A549 (cell line): ENCODE results near the gene RGSL1. TPM values are rescaled to one million over a fixed set of nuclear protein-coding genes. Genes with fewer than 3 reads are reported as not detected.

Source experiments
- ATAC-seq, 2 experiments: fragments of 200-7000 bp in 1 of 2; fragments of >200 bp in 1 of 2; cut with Nextera tagmentation in 1 of 2; cut with Tn5 transposase in 1 of 2; 3 replicates each; pipeline versions ENCODE4 v1.8.0 to v1.9.1; 2018 to 2020; ENCODE audit warnings: mild to moderate bottlenecking in 1 of 2, moderate library complexity in 1 of 2
- CTCF ChIA-PET: fragments of 300-600 bp; sonication (Branson Sonifier 250); formaldehyde crosslinking; extraction: SDS; loops from one replicate; lab custom pipeline; 2021; ENCODE audit warnings: antibody characterized with exemption, inconsistent platforms; lab: Yijun Ruan, JAX
- POLR2A ChIA-PET: fragments of 350-600 bp; formaldehyde crosslinking; extraction: SDS; loops from one replicate; lab custom pipeline; 2021; ENCODE audit warnings: antibody characterized with exemption, inconsistent platforms; lab: Yijun Ruan, JAX
- DNase-seq, 2 experiments: peaks; one replicate each; pipeline versions ENCODE4 v3.0.0 to v3.0.0-alpha.2; 2011 to 2016; ENCODE audit warnings: low read depth in 1 of 2, low spot score in 1 of 2
- FAIRE-seq: peaks from 2 replicates; lab custom pipeline; 2011; peaks lifted over from hg19 to GRCh38; lab: Jason Lieb, UNC
- H3K27ac ChIP-seq, 2 experiments: fragments of >200 bp; sonication (Bioruptor Twin); formaldehyde crosslinking; 3 replicates each; pipeline ENCODE4 v1.5.1; 2016 to 2017
- H3K4me1 ChIP-seq: fragments of >200 bp; sonication (Bioruptor Twin); formaldehyde crosslinking; 3 replicates; pipeline ENCODE4 v1.6.1; 2016
- H3K4me2 ChIP-seq: fragments of >200 bp; sonication (Bioruptor Twin); formaldehyde crosslinking; 3 replicates; pipeline ENCODE4 v1.6.1; 2016
- H3K4me3 ChIP-seq: fragments of >200 bp; sonication (Bioruptor Twin); formaldehyde crosslinking; 3 replicates; pipeline ENCODE4 v1.5.1; 2016
- H3K9me3 ChIP-seq: fragments of >200 bp; sonication (Bioruptor Twin); formaldehyde crosslinking; 3 replicates; pipeline ENCODE4 v1.6.1; 2016
- CBX8 ChIP-seq: fragments of 200-600 bp; sonication (generic); IDR thresholded peaks from 2 replicates; pipeline ENCODE4 v1.6.1; 2016
- CTCF ChIP-seq: fragments of >200 bp; sonication (Bioruptor Twin); formaldehyde crosslinking; IDR thresholded peaks from 3 replicates; pipeline ENCODE4 v1.5.1; 2016
- ELK1 ChIP-seq: fragments of 150-350 bp; IDR thresholded peaks from 2 replicates; pipeline ENCODE4 v1.6.1; 2014; ENCODE audit warnings: low read depth, mild to moderate bottlenecking, low read length
- EP300 ChIP-seq, 2 experiments: fragments of >200 bp; sonication (Bioruptor Twin); formaldehyde crosslinking; IDR thresholded peaks; 2 replicates in 1 of 2; 3 replicates in 1 of 2; pipeline ENCODE4 v1.6.1; 2016 to 2017
- ESRRA ChIP-seq: fragments of 150-350 bp; IDR thresholded peaks from 2 replicates; pipeline ENCODE4 v1.6.1; 2014; ENCODE audit warnings: mild to moderate bottlenecking, low read length, borderline replicate concordance
- FOSB ChIP-seq: fragments of 250-450 bp; sonication (Bioruptor Pico); IDR thresholded peaks from 2 replicates; pipeline ENCODE4 v1.5.0; 2020; ENCODE audit warnings: mild to moderate bottlenecking, moderate library complexity
- HDAC2 ChIP-seq: fragments of 200-600 bp; sonication (generic); IDR thresholded peaks from 2 replicates; pipeline ENCODE4 v1.6.1; 2016
- HES2 ChIP-seq: fragments of >200 bp; sonication (Bioruptor Twin); formaldehyde crosslinking; IDR thresholded peaks from 2 replicates; pipeline ENCODE4 v1.6.1; 2016
- HMGXB4 ChIP-seq: fragments of 250-450 bp; sonication (Bioruptor Pico); IDR thresholded peaks from 2 replicates; pipeline ENCODE4 v1.5.0; 2021; ENCODE audit warnings: mild to moderate bottlenecking, moderate library complexity, borderline replicate concordance
- MAFK ChIP-seq: fragments of 450-650 bp; IDR thresholded peaks from 2 replicates; pipeline ENCODE4 v1.6.1; 2014; ENCODE audit not compliant: partially characterized antibody
- NR3C1 ChIP-seq: fragments of >200 bp; sonication (Bioruptor Twin); formaldehyde crosslinking; IDR thresholded peaks from 3 replicates; pipeline ENCODE4 v1.6.1; 2017
- RAD21 ChIP-seq, 2 experiments: fragments of >200 bp in 1 of 2; sonication (Bioruptor Twin) in 1 of 2; formaldehyde crosslinking in 1 of 2; IDR thresholded peaks in 1 of 2; conservative IDR thresholded peaks in 1 of 2; 2 replicates in 1 of 2; 3 replicates in 1 of 2; pipeline ENCODE4 v1.6.1; 2012 to 2018; ENCODE audit warnings: inconsistent platforms in 1 of 2
- SMC3 ChIP-seq: fragments of >200 bp; sonication (Bioruptor Twin); formaldehyde crosslinking; IDR thresholded peaks from 3 replicates; pipeline ENCODE4 v1.6.1; 2018; ENCODE audit warnings: inconsistent platforms
- TFCP2L1 ChIP-seq: fragments of 250-450 bp; sonication (Bioruptor Pico); IDR thresholded peaks from 2 replicates; pipeline ENCODE4 v1.5.0; 2021; ENCODE audit warnings: mild to moderate bottlenecking
- ZC3H11A ChIP-seq: fragments of 450-650 bp; IDR thresholded peaks from 2 replicates; pipeline ENCODE4 v1.6.1; 2014; ENCODE audit warnings: antibody characterized with exemption, mild to moderate bottlenecking
- ZFP36 ChIP-seq: fragments of 450-650 bp; IDR thresholded peaks from 2 replicates; pipeline ENCODE4 v1.6.1; 2014; ENCODE audit warnings: borderline replicate concordance; ENCODE audit not compliant: partially characterized antibody
- ZNF302 ChIP-seq: fragments of 250-450 bp; sonication (Bioruptor Pico); IDR thresholded peaks from 2 replicates; pipeline ENCODE4 v1.9.0; 2021; ENCODE audit warnings: inconsistent platforms, mild to moderate bottlenecking, moderate library complexity
- ZSCAN20 ChIP-seq: fragments of 250-450 bp; sonication (Bioruptor Pico); IDR thresholded peaks from 2 replicates; pipeline ENCODE4 v1.8.0; 2022; ENCODE audit warnings: mild to moderate bottlenecking, moderate library complexity
- whole genome bisulfite sequencing: methylation state at CpG from one replicate; pipeline ENCODE4 v1.1.6; 2017; ENCODE audit errors: missing lambda C conversion rate; 5-methylcytosine and 5-hydroxymethylcytosine counted together
- polyA plus RNA-seq, 4 experiments: library from polyadenylated mRNA; depleted of rRNA in 3 of 4; stranded (reverse); fragments of >200 nt; fragmentation: RNase III in 1 of 4; extraction: RNeasy Plus Mini Kit Qiagen cat#74134 plus additional on column Dnase treatment in 1 of 4; gene quantifications; 2 replicates in 3 of 4; 3 replicates in 1 of 4; pipeline ENCODE4 v1.2.3, GENCODE V29; 2011 to 2017
- TF ChIP-seq, protein P1 (sequence below): fragments of 450-650 bp; IDR thresholded peaks from 2 replicates; pipeline ENCODE4 v1.6.1; 2014; ENCODE audit warnings: antibody characterized with exemption
- TF ChIP-seq, protein P2 (sequence below): fragments of >200 bp; sonication (Bioruptor Twin); formaldehyde crosslinking; IDR thresholded peaks from 3 replicates; pipeline ENCODE4 v1.6.1; 2016

Gene RGSL1
- polyA plus RNA-seq, 2 of the 4 experiments (the other 2 are of a cell fraction): not detected

GRCh38 chr1:182607566-182607965 lies 157.6 kb downstream of the RGSL1 start:
- CTCF ChIA-PET: interaction anchor here (1.2 to 5.4 kb wide), 4 partner anchors 12 to 176 kb away, joined by 3 to 31 read pairs (median 16); no protein-coding TSS in a partner anchor
- Histone ChIP-seq H3K4me3 (no peak overlapping the region), H3K4me1 (peaks cover 8% of the 10 kb centered on the region; the same call in 2 of the 3 replicates), H3K4me2 (no peak overlapping the region), H3K27ac (no peak overlapping the region), H3K9me3 (no peaks in the 10 kb centered on the region)
- no peak for ATAC-seq
- no peak for TF ChIP-seq CTCF
- TF ChIP-seq ZSCAN20 (CRISPR knock-in tag): no peak
- no peak for TF ChIP-seq SMC3
- TF ChIP-seq ZFP36: no peak
- no peak for TF ChIP-seq FOSB (CRISPR knock-in tag)
- TF ChIP-seq CBX8: no peak
- TF ChIP-seq HES2: no peak
- TF ChIP-seq ZNF302: no peak
- TF ChIP-seq HMGXB4: no peak
- no peak for TF ChIP-seq ELK1
- TF ChIP-seq, protein P1, sequence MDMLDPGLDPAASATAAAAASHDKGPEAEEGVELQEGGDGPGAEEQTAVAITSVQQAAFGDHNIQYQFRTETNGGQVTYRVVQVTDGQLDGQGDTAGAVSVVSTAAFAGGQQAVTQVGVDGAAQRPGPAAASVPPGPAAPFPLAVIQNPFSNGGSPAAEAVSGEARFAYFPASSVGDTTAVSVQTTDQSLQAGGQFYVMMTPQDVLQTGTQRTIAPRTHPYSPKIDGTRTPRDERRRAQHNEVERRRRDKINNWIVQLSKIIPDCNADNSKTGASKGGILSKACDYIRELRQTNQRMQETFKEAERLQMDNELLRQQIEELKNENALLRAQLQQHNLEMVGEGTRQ: no peak
- TF ChIP-seq, protein P2, sequence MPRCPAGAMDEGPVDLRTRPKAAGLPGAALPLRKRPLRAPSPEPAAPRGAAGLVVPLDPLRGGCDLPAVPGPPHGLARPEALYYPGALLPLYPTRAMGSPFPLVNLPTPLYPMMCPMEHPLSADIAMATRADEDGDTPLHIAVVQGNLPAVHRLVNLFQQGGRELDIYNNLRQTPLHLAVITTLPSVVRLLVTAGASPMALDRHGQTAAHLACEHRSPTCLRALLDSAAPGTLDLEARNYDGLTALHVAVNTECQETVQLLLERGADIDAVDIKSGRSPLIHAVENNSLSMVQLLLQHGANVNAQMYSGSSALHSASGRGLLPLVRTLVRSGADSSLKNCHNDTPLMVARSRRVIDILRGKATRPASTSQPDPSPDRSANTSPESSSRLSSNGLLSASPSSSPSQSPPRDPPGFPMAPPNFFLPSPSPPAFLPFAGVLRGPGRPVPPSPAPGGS: no peak
- TF ChIP-seq HDAC2: no peak
- TF ChIP-seq ZC3H11A: no peak
- TF ChIP-seq TFCP2L1 (CRISPR knock-in tag): no peak
- TF ChIP-seq MAFK: no peak
- no peak for TF ChIP-seq NR3C1
- no peak for TF ChIP-seq ESRRA
- no peak for TF ChIP-seq RAD21 (conservative IDR thresholded peaks at IDR 0.05 in 1 of 2, IDR thresholded peaks at IDR 0.05 in 1 of 2)
- POLR2A ChIA-PET: no interaction called here
- DNase-seq: no peak
- 0% methylated on average over 1 of the region's 1 CpG for WGBS
- no peak for FAIRE-seq

- H3K4me3 ChIP-seq: no peak overlapping the region
- no peak overlapping the region for H3K27ac ChIP-seq
- ChIA-PET POLR2A (no interaction called here), CTCF (interaction anchor here (0.8 to 4.4 kb wide), 6 partner anchors 8 to 175 kb away, joined by 3 to 31 read pairs (median 4); no protein-coding TSS in a partner anchor)
- no peaks in the 10 kb centered on the region for H3K9me3 ChIP-seq
- no peak for FAIRE-seq
- no peak for ATAC-seq
- H3K4me1 ChIP-seq: peaks cover 8% of the 10 kb centered on the region; the same call in 2 of the 3 replicates
- H3K4me2 ChIP-seq: no peak overlapping the region
- no peak for TF ChIP-seq EP300 (IDR thresholded peaks at IDR 0.05)
- DNase-seq: no peak
- 7% methylated on average over 1 of the region's 2 CpGs for WGBS
These were observed 158.3 kb downstream of the RGSL1 start for GRCh38 chr1:182608236-182608635.
